Subcutaneous abdominal adipose tissue (tissue), 5 donors: Measurements from ENCODE around the gene NTRK1.

Experiments used
- H3K27ac ChIP-seq: one replicate; pipeline ENCODE4 v1.7.0; 2013; ENCODE audit warnings: low read depth, mild to moderate bottlenecking, inconsistent platforms, low read length, moderate library complexity
- H3K27me3 ChIP-seq, 5 donors: one replicate each; pipeline ENCODE4 v1.7.0; 2013; ENCODE audit warnings: low read length in 5 of 5, inconsistent platforms in 1 of 5; ENCODE audit not compliant: control insufficient read depth in 5 of 5, insufficient read depth in 4 of 5
- H3K36me3 ChIP-seq, 5 donors: one replicate each; pipeline ENCODE4 v1.7.0; 2013; ENCODE audit warnings: low read length in 5 of 5; ENCODE audit not compliant: control insufficient read depth in 5 of 5, insufficient read depth in 5 of 5
- H3K4me1 ChIP-seq, 5 donors: one replicate each; pipeline ENCODE4 v1.7.0; 2013; ENCODE audit warnings: low read length in 5 of 5, mild to moderate bottlenecking in 3 of 5, moderate library complexity in 1 of 5; ENCODE audit not compliant: control insufficient read depth in 5 of 5, insufficient read depth in 5 of 5
- H3K4me3 ChIP-seq, 5 donors: one replicate each; pipeline ENCODE4 v1.7.0; 2013; ENCODE audit warnings: low read length in 5 of 5, low read depth in 1 of 5
- H3K9ac ChIP-seq, 5 donors: one replicate each; pipeline ENCODE4 v1.7.0; 2013; ENCODE audit warnings: low read length in 5 of 5, mild to moderate bottlenecking in 4 of 5, moderate library complexity in 3 of 5
- H3K9me3 ChIP-seq, 5 donors: one replicate each; pipeline ENCODE4 v1.7.0; 2013; ENCODE audit warnings: low read length in 5 of 5; ENCODE audit not compliant: control insufficient read depth in 5 of 5
- donor health status: healthy.
- donor health status: healthy.
- donor health status: healthy.
- donor health status: healthy.
- donor health status: healthy.

The NTRK1 gene

DNA sequence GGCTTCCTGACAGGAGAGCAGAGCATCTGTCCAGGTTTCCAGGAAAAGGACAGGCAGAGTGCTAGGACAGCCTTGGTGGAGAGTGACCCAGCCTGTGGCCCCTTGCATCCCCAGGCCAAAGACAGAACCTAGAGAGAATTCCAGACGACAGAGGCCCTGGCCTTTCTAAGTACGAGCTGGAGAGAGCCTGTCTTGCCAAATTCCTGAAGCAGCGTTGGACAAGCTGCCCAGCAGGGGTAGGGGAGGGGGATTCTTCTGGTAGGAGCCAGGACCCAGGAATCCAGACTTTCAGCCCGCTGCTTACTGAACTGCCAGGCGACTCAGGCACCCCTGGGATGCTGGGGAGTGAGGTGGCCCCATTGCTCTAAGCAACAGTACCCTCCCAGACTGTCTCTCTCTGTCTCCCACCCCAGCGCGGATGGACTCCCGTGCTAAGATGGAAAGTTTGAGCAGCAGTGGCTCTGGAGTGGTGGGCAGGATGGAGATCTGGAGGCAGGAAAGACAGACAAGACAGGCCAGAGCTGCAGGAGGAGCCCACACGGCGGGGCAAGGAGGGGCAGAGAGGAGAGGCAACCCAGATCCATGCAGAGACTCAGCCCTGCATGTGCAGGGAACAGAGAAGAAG lies 24.0 kb downstream of the NTRK1 start:
- H3K4me1 ChIP-seq: no peaks in the 10 kb centered on the region
- H3K4me3 ChIP-seq: no peak overlapping the region
- no peaks in the 10 kb centered on the region for H3K9me3 ChIP-seq
- no peak overlapping the region for H3K9ac ChIP-seq
- H3K27me3 ChIP-seq: peaks cover 10 to 43% (median 29%) of the 10 kb centered on the region in 5 donors
- H3K27ac ChIP-seq: no peak overlapping the region
- no peaks in the 10 kb centered on the region for H3K36me3 ChIP-seq

- H3K27ac ChIP-seq: no peak overlapping the region
- peaks cover 0 to 2% (median 0%) of the 10 kb centered on the region in 5 donors for H3K4me1 ChIP-seq
- H3K36me3 ChIP-seq: no peaks in the 10 kb centered on the region
- peaks cover 10 to 42% (median 28%) of the 10 kb centered on the region in 5 donors for H3K27me3 ChIP-seq
- no peak overlapping the region for H3K4me3 ChIP-seq
- no peak overlapping the region for H3K9ac ChIP-seq
- no peaks in the 10 kb centered on the region for H3K9me3 ChIP-seq
These were observed 24.6 kb downstream of the NTRK1 start for GRCh38 chr1:156885314-156885713.

GRCh38 chr1:156885880-156886355 lies 25.3 kb downstream of the NTRK1 start:
- Histone ChIP-seq H3K36me3 (no peaks in the 10 kb centered on the region), H3K9ac (no peak overlapping the region), H3K9me3 (no peaks in the 10 kb centered on the region), H3K27me3 (peaks cover 10 to 40% (median 24%) of the 10 kb centered on the region in 5 donors), H3K4me1 (peaks cover 0 to 2% (median 0%) of the 10 kb centered on the region in 5 donors), H3K27ac (no peak overlapping the region), H3K4me3 (no peak overlapping the region)

GRCh38 chr1:156886583-156887281 lies 26.1 kb downstream of the NTRK1 start:
- H3K4me1 ChIP-seq: peaks cover 0 to 2% (median 0%) of the 10 kb centered on the region in 5 donors
- H3K9ac ChIP-seq: no peak overlapping the region
- no peak overlapping the region for H3K27ac ChIP-seq
- peaks cover 10 to 34% (median 24%) of the 10 kb centered on the region in 5 donors for H3K27me3 ChIP-seq
- H3K9me3 ChIP-seq: no peaks in the 10 kb centered on the region
- H3K36me3 ChIP-seq: no peaks in the 10 kb centered on the region
- H3K4me3 ChIP-seq: no peak overlapping the region

GRCh38 chr1:156887317-156887716 lies 26.7 kb downstream of the NTRK1 start:
- H3K9me3 ChIP-seq: no peaks in the 10 kb centered on the region
- no peak overlapping the region for H3K9ac ChIP-seq
- H3K4me1 ChIP-seq: peaks cover 0 to 6% (median 5%) of the 10 kb centered on the region in 5 donors
- H3K4me3 ChIP-seq: no peak overlapping the region
- no peak overlapping the region for H3K27ac ChIP-seq
- H3K36me3 ChIP-seq: no peaks in the 10 kb centered on the region
- peaks cover 6 to 31% (median 20%) of the 10 kb centered on the region in 5 donors for H3K27me3 ChIP-seq

DNA sequence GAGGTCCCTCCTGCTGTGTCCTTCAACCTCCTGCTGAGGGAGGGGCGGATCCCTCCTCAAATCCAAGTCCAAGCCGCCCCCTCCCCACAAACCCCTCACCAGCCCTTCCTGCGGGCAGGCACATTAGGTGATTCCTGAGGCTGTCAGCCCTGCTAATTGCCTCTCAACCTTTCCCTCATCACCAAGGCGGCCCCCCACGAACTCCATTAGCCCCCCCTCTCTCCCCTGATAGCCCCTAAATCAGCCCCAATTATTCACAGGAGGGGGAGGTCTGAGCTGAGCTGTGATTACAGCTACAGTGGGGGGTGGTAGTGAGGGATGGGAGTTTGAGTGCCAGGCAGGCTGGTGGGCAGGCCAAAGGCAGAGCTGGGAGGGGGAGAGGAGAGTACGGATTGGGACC lies 27.1 kb downstream of the NTRK1 start:
- Histone ChIP-seq H3K4me3 (no peak overlapping the region), H3K36me3 (no peaks in the 10 kb centered on the region), H3K9ac (no peak overlapping the region), H3K27ac (no peak overlapping the region), H3K9me3 (no peaks in the 10 kb centered on the region), H3K27me3 (peaks cover 6 to 27% (median 16%) of the 10 kb centered on the region in 5 donors), H3K4me1 (peaks cover 0 to 10% (median 5%) of the 10 kb centered on the region in 5 donors)

DNA sequence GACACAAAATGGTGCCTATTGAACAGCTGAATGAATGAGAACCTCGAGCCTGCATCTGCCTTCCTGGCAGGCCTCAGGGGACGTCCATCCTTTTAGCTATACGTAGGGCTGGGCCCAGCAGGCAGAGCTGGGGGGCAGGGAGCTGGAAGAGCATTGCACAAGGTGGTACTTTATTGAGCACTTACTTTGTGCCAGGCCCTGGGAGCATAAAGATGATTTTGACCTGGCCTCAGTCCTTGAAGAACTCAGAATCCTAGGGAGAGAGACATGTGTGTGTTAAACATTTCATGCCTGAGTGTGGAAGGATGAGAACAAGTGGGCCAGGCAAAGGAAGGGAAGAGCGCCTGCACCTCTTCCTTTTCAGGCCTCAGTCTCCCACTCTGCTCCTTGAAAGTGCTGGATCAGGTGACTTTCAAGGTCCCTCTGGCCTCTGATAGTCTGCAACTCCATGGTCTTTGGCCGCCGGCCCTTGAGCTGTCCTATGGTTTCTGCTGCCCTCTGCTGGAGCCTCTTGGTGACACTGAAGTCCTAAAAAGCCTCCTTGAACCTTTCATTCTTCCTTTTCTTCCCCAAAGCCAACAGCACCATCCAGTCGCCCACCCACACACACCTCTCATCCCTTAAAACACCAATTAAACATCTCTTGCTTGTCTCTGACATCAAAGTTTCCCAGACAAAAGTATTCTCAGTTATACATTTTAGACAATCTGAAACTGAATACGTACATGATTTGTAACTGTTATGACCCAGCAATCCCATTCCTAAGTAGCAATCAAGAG lies 29.3 kb downstream of the NTRK1 start:
- no peaks in the 10 kb centered on the region for H3K36me3 ChIP-seq
- H3K27me3 ChIP-seq: peaks cover 0 to 13% (median 10%) of the 10 kb centered on the region in 5 donors
- no peak overlapping the region for H3K9ac ChIP-seq
- H3K4me1 ChIP-seq: peaks cover 0 to 26% (median 17%) of the 10 kb centered on the region in 5 donors
- no peaks in the 10 kb centered on the region for H3K9me3 ChIP-seq
- H3K4me3 ChIP-seq: no peak overlapping the region
- H3K27ac ChIP-seq: no peak overlapping the region

DNA sequence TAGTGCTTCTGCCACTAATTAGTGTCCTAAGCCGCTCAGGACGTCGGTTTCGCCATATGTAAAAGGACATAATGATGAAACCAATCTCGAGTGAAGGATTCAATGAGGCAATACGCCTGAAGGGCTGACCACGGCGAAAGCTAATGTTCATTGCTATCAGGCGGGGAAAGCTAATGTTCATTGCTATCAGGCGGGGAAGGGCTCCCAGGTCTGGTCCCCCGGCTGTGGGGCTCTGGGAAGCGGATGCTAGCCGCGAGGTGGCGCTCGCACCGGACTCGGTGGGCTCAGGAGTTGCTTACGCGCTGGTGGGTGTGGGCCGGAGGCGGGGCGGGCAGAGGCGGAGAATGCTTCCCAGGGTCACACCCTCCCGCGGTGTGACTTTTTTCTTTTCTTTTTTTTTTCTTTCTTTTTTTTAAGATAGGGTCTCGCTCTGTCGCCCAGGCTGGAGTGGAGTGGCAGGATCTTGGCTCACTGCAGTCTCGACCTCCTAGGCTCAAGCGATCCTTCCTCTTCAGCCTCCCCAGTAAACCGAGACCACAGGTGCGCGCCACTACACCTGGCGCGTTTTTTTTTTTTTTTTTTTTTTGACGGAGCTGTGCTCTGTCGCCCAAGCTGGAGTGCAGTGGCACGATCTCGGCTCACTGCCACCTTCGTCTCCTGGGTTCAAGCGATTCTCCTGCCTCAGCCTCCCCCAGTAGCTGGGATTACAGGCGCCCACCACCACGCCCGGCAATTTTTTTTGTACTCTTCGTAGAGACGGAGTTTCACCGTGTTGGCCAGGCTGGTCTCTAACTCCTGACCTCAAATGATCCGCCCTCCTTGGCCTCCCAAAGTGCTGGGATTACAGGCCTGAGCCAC lies 31.8 kb downstream of the NTRK1 start:
- H3K27ac ChIP-seq: peak overlapping the region; percentile 84
- peaks cover 2 to 51% (median 32%) of the 10 kb centered on the region in 5 donors for H3K4me1 ChIP-seq
- H3K36me3 ChIP-seq: no peaks in the 10 kb centered on the region
- H3K9me3 ChIP-seq: no peaks in the 10 kb centered on the region
- H3K27me3 ChIP-seq: peaks cover 0 to 10% (median 7%) of the 10 kb centered on the region in 5 donors
- H3K9ac ChIP-seq: no peak overlapping the region
- peak overlapping the region; percentile 28 to 60 (median 39) for H3K4me3 ChIP-seq
